Stimulated activated CD4-positive, alpha-beta T cell treated with anti-CD3 and anti-CD28 coated beads, Interleukin-1b, Interleukin-23, amount 100 ng/mL, for 4 hours (primary cell): ENCODE measurements around the gene C11orf21.
"Not testable (repeated sequence)": the region's sequence is repeated elsewhere in the genome, so short reads cannot be mapped to it uniquely, and the experiment has no call there.

Experiments
- DNase-seq, 2 donors: peaks; one replicate each; pipeline ENCODE4 v3.0.0-alpha.2; 2020; ENCODE audit warnings: low read depth in 2 of 2

C11orf21 gene

GRCh38 chr11:2296913-2297622 lies 4.7 kb downstream of the C11orf21 start:
- no peak for DNase-seq

GRCh38 chr11:2295971-2296912 lies 5.5 kb downstream of the C11orf21 start:
- no peak for DNase-seq

DNA sequence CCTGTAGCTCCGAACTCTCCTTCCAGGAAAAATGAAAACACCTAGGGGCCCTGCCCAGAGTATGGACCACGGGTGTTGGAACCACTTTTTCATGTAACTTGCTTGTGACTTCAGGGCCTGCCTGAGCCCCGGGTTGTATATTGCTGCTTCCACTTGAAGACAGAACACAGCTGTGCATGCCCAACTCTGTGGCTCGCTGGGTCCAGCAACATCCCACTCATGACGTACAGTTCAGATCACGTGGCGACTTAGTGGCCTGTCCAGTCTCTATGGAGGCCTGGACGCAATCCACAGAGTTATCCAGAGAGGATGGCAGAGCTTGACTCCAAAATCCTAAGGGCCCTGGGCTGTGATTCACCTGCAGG lies 6.8 kb downstream of the C11orf21 start:
- no peak for DNase-seq

GRCh38 chr11:2293984-2294925 lies 7.5 kb downstream of the C11orf21 start:
- no peak for DNase-seq

GRCh38 chr11:2293531-2293971 lies 8.2 kb downstream of the C11orf21 start:
- DNase-seq = no peak

DNA sequence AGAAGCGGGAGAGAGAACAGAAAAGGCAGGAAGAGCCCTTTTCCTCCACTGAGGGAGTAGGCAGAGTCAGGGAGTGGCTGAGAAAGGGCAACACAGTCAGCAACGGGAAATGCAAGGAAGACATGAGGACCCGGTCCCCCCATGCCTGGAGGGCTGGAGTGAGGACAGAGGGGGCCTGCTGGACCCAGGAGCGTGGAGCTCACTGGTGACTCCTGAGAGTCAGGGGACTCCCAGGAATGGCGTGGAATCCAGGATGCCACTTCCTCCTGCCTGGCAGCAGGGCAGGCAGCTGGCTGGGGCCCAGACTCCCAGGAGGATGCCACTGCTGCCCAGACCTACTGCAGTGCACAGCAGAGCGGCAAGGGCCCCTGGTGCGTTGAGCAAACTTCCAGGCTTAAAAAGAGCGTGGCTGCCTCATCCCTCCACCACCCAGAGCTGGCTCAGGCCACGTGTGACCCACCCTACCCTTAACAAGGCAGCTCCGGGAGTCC lies 11.3 kb downstream of the C11orf21 start:
- no peak for DNase-seq

- no peak for DNase-seq
Measured at GRCh38 chr11:2289859-2290258, 11.9 kb downstream of the C11orf21 start.

GRCh38 chr11:2289350-2289749 lies 12.4 kb downstream of the C11orf21 start:
- DNase-seq = no peak

- DNase-seq = no peak
Measured at GRCh38 chr11:2287091-2287490, 14.6 kb downstream of the C11orf21 start.

DNA sequence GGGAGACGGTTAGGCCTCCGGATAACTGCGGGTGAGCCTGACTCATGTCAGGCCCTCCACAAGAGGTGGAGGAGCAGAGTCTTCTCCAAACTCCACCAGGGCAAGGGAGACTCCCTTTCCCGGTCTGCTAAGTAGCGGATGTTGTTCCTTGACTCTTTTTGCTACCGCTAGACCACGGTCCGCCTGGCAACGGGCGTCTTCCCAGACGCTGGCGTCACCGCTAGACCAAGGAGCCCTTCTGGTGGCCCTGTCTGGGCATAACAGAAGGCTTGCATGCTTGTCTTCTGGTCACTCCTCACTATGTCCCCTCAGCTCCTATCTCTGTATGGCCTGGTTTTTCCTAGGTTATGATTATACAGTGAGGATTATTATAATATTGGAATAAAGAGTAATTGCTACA lies 15.4 kb downstream of the C11orf21 start:
- not testable (repeated sequence) for DNase-seq

- no peak for DNase-seq
Measured at GRCh38 chr11:2280208-2280607, 21.5 kb downstream of the C11orf21 start.

GRCh38 chr11:2277933-2278523 lies 23.7 kb downstream of the C11orf21 start:
- no peak for DNase-seq

- DNase-seq = no peak
Measured at GRCh38 chr11:2277008-2277346, 24.7 kb downstream of the C11orf21 start.

- DNase-seq = no peak
Measured at GRCh38 chr11:2276280-2277007, 25.3 kb downstream of the C11orf21 start.

DNA sequence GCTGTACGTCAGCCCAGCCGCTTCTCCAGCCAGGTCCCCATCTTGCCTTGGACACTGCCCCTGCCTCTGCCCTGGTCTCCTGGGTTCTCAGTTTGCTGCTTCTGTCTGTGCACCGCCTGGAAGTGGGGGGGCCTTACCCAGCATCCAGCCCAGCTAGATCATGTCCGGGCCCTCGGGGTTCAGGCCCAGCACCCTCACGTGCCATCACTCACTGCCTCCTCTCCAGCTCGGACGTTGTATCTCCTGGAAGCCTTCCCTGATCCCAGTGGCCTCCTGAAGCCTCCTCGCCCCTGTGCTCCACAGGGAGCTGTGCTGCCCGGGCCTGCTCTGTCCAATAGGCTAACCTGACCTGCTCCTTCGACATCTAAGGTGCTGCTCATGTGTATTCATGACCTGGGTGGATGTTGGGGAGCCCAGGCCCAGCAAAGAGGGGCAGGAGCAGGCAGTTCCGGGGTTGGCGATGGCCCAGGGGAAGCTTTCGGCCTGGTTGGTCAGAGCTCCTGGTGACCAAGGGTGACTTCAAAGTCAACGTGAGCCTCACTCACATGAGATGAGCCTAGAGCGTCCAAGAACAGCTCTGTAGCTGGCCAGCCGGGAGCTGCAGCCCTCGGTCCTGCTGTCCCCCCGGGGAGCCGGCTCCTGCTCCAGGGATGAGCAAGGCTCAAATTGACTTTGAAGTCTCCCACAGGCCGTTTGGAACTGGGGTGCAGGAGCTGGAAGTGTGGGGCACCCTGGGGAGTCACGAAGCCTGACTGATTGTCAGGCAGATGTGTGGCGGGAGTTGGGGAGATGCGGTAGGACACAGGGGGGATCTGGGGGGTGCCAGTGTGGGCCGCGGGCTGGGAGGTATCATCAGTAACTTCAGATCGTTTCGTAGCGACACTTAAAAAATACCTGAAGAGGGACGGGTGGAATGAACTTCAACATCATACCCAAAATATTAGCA lies 26.1 kb downstream of the C11orf21 start:
- DNase-seq = no peak

DNA sequence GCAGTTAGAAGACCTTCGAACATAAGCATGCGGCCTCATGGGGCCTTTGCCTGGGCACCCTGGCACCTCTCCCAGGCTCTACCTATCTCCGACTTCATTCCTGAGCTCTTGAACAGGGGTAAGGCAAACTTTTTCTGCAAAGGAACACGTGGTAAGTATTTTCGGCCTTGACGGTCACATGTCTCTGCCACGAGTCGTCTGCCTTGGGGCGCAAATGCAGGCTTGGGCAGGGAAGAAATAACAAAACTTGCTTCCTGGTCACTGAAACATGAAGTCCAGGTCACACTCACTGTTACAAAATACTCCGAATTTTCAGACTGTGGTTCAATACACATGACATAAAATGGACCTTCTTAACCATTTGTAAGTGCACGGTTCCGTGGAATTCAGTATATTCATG lies 27.9 kb downstream of the C11orf21 start:
- DNase-seq = no peak

DNA sequence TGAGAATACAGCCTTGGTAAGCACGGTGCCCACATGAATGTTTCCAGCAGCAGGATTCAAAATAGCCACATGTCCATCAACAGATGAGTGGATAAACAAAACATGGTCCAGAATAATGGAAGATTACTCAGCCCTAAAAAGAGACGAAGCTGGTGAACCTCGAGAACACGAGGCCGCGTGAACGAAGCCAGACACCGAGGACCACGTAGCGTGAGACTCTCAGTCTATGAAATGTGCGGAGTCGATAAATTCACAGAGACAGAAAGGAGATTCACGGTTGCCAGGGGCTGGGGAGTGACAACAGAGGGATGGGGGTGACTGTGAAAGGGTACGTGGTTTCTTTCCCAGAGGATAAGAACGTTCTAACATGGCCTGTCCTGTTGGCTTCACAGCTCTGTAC lies 28.4 kb downstream of the C11orf21 start:
- DNase-seq = no peak

GRCh38 chr11:2272946-2273280 lies 28.8 kb downstream of the C11orf21 start:
- no peak for DNase-seq

- DNase-seq = no peak
Measured at GRCh38 chr11:2272228-2272945, 29.3 kb downstream of the C11orf21 start.
